ENCODE results near the gene SOHLH1. TPM values are rescaled to one million over a fixed set of nuclear protein-coding genes. Genes with fewer than 3 reads are reported as not detected.

SOHLH1 gene
- total RNA-seq, 2 experiments from 2014 or later: not detected

GRCh38 chr9:135724186-135724787, 25.0 kb upstream of the SOHLH1 start:
- no peaks in the 10 kb centered on the region for H3K4me1 ChIP-seq (ENCODE audit: insufficient read depth, low read length, poor library complexity, severe bottlenecking)
- BruUV-seq (replicated peaks): no TSS peak
- POLR2A ChIA-PET: no interaction called here
- H3K79me2 ChIP-seq (ENCODE audit: insufficient read depth, low read depth, low read length): no peaks in the 10 kb centered on the region
- no peak for DNase-seq (ENCODE audit: low spot score)
- no peaks in the 10 kb centered on the region for H3K9me3 ChIP-seq (ENCODE audit: low read length)
- no peaks in the 10 kb centered on the region for H3K36me3 ChIP-seq (ENCODE audit: insufficient read depth, low read length)
- H3K9me2 ChIP-seq (ENCODE audit: insufficient read depth, low read length): no peaks in the 10 kb centered on the region
- no peak overlapping the region for H3K4me2 ChIP-seq (ENCODE audit: low read length)
- H4K20me1 ChIP-seq (ENCODE audit: insufficient read depth, low read length): no peaks in the 10 kb centered on the region
- CTCF ChIA-PET (ENCODE audit: unreplicated experiment): no interaction called here
- TF ChIP-seq CTCF (conservative IDR thresholded peaks at IDR 0.05; ENCODE audit: low read length): no peak
- no peak for TF ChIP-seq EZH2phosphoT487 (IDR thresholded peaks at IDR 0.05; ENCODE audit: borderline replicate concordance, low read depth, low read length)
- H3K4me3 ChIP-seq (ENCODE audit: low read depth, low read length, poor library complexity, severe bottlenecking): no peak overlapping the region
- H3K27ac ChIP-seq (ENCODE audit: low read depth, low read length, poor library complexity, severe bottlenecking): no peak overlapping the region
- H2AFZ ChIP-seq (ENCODE audit: low read length): no peak overlapping the region
- intact Hi-C loops (cut with micrococcal nuclease; ENCODE audit: unreplicated experiment): no loop called here

GRCh38 chr9:135722365-135722764, 23.1 kb upstream of the SOHLH1 start:
- H3K36me3 ChIP-seq (ENCODE audit: insufficient read depth, low read length): no peaks in the 10 kb centered on the region
- H3K4me3 ChIP-seq (ENCODE audit: low read depth, low read length, poor library complexity, severe bottlenecking): no peak overlapping the region
- POLR2A ChIA-PET: no interaction called here
- no peaks in the 10 kb centered on the region for H3K9me2 ChIP-seq (ENCODE audit: insufficient read depth, low read length)
- no peaks in the 10 kb centered on the region for H3K79me2 ChIP-seq (ENCODE audit: insufficient read depth, low read depth, low read length)
- TF ChIP-seq CTCF (conservative IDR thresholded peaks at IDR 0.05; ENCODE audit: low read length): no peak
- TF ChIP-seq EZH2phosphoT487 (IDR thresholded peaks at IDR 0.05; ENCODE audit: borderline replicate concordance, low read depth, low read length): no peak
- H3K9me3 ChIP-seq (ENCODE audit: low read length): no peaks in the 10 kb centered on the region
- no peak overlapping the region for H2AFZ ChIP-seq (ENCODE audit: low read length)
- H3K27ac ChIP-seq (ENCODE audit: low read depth, low read length, poor library complexity, severe bottlenecking): no peak overlapping the region
- intact Hi-C loops (cut with micrococcal nuclease; ENCODE audit: unreplicated experiment): no loop called here
- H4K20me1 ChIP-seq (ENCODE audit: insufficient read depth, low read length): no peaks in the 10 kb centered on the region
- no peaks in the 10 kb centered on the region for H3K4me1 ChIP-seq (ENCODE audit: insufficient read depth, low read length, poor library complexity, severe bottlenecking)
- DNase-seq (ENCODE audit: low spot score): no peak
- no peak overlapping the region for H3K4me2 ChIP-seq (ENCODE audit: low read length)
- CTCF ChIA-PET (ENCODE audit: unreplicated experiment): no interaction called here
- no TSS peak for BruUV-seq (replicated peaks)

GRCh38 chr9:135719472-135719871, 20.2 kb upstream of the SOHLH1 start:
- Histone ChIP-seq H3K4me1 (ENCODE audit: insufficient read depth, low read length, poor library complexity, severe bottlenecking) (no peaks in the 10 kb centered on the region), H3K4me2 (ENCODE audit: low read length) (no peak overlapping the region), H3K27ac (ENCODE audit: low read depth, low read length, poor library complexity, severe bottlenecking) (no peak overlapping the region), H3K36me3 (ENCODE audit: insufficient read depth, low read length) (no peaks in the 10 kb centered on the region), H4K20me1 (ENCODE audit: insufficient read depth, low read length) (no peaks in the 10 kb centered on the region), H3K4me3 (ENCODE audit: low read depth, low read length, poor library complexity, severe bottlenecking) (no peak overlapping the region), H3K9me2 (ENCODE audit: insufficient read depth, low read length) (no peaks in the 10 kb centered on the region), H2AFZ (ENCODE audit: low read length) (no peak overlapping the region), H3K79me2 (ENCODE audit: insufficient read depth, low read depth, low read length) (no peaks in the 10 kb centered on the region), H3K9me3 (ENCODE audit: low read length) (no peaks in the 10 kb centered on the region)
- TF ChIP-seq CTCF (conservative IDR thresholded peaks at IDR 0.05; ENCODE audit: low read length) (no peak), EZH2phosphoT487 (IDR thresholded peaks at IDR 0.05; ENCODE audit: borderline replicate concordance, low read depth, low read length) (no peak)
- intact Hi-C loops (cut with micrococcal nuclease; ENCODE audit: unreplicated experiment): no loop called here
- POLR2A ChIA-PET: no interaction called here
- CTCF ChIA-PET (ENCODE audit: unreplicated experiment): no interaction called here
- no peak for DNase-seq (ENCODE audit: low spot score)
- BruUV-seq (replicated peaks): no TSS peak
